LNCAP (cell line): Measurements from ENCODE around the gene KIF3A.

Experiments
- TF ChIP-seq, protein P1 (sequence below): fragments of 450-650 bp; IDR thresholded peaks from 2 replicates; pipeline ENCODE4 v1.5.1; 2017; ENCODE audit warnings: mild to moderate bottlenecking

Gene KIF3A

DNA sequence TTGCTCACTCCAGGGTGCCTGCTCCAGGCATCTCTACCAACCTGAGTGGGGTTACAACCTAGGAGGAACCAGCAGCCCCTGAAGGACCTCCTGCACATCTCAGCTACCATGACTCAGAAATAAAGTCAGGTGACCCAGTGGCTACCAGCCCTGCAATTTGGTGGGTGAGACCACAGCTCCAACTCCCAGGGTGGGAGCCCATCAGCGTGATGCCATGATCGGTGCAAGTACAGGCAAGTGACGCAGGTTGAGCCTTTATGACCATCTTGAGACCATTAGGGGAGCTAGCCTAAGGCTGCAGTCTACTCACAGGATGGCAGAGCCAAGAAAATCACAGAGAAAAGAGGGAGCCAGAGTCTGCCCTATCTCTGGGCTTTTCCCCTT, 31.1 kb upstream of the KIF3A start:
- TF ChIP-seq, protein P1, sequence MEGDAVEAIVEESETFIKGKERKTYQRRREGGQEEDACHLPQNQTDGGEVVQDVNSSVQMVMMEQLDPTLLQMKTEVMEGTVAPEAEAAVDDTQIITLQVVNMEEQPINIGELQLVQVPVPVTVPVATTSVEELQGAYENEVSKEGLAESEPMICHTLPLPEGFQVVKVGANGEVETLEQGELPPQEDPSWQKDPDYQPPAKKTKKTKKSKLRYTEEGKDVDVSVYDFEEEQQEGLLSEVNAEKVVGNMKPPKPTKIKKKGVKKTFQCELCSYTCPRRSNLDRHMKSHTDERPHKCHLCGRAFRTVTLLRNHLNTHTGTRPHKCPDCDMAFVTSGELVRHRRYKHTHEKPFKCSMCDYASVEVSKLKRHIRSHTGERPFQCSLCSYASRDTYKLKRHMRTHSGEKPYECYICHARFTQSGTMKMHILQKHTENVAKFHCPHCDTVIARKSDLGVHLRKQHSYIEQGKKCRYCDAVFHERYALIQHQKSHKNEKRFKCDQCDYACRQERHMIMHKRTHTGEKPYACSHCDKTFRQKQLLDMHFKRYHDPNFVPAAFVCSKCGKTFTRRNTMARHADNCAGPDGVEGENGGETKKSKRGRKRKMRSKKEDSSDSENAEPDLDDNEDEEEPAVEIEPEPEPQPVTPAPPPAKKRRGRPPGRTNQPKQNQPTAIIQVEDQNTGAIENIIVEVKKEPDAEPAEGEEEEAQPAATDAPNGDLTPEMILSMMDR, result no peak

DNA sequence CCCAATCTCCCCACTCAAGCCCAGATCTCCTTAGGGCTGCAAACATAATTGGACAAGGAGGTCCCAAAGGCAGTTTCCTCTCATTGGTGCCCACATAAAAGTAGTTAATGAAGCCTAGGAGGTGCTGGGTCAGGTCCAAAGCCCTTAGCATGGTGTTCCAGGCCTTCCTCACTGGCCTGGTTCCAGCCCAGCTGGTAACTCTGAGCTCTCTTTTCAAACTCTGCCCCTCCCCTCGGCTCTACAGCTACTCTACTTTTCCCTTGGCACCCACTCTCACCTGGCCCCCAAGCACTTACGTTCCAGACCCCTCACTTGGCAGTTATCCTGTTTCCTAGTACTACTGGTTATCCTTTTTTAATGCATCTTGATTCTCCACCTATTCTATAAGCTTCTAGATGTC, 29.8 kb upstream of the KIF3A start:
- TF ChIP-seq, protein P1, result no peak

DNA sequence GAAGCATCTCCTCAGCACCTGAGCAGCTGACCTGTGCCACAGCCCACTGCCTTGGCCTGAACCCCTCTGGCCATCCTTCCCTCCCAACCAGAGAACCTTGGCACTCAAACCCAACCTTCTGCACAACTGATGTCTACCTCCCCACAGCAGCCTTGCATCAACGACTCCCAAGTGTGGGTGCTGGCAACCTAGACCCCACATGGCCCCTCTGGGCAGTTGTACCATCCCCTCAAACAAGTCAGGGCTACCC, 29.4 kb upstream of the KIF3A start:
- TF ChIP-seq, protein P1, result no peak

DNA sequence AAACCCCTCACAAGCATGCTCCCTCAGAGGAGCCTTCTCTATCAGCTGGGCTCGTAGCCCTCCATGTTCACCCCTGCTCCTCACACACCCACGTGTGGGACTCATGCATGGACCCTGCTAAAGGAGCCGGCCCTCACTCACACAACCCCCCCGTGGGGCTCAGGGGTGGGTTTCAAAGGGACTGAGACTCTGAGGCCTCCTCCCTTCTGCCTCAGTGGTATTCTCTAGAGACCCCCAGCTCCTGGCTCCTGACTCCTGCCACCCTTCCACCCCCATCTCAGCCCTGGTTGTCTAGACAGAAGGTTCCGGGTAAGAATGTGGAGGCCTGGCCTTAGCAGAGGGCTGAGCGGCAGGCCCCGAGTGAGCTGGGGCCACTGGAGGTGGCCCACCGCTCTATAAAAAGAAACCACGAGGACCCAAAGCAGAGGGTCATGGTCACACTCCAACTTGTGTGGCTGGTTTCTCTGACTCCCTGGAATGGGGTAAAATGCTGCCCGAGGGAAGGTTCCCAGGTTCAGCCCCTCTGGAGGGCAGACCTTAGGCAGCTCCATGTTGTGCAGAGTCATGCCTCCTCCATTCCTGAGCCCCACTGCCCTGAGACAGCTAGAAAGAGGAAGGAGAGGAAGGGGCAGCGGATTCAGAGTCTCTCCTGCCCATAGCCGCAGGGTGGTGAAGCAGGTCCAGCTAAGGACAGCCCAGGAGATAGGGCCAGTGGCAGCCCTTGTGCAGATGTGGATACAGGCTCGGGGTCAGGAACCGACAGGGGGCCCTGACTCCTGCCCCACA, 28.9 kb upstream of the KIF3A start:
- TF ChIP-seq, protein P1, result no peak

DNA sequence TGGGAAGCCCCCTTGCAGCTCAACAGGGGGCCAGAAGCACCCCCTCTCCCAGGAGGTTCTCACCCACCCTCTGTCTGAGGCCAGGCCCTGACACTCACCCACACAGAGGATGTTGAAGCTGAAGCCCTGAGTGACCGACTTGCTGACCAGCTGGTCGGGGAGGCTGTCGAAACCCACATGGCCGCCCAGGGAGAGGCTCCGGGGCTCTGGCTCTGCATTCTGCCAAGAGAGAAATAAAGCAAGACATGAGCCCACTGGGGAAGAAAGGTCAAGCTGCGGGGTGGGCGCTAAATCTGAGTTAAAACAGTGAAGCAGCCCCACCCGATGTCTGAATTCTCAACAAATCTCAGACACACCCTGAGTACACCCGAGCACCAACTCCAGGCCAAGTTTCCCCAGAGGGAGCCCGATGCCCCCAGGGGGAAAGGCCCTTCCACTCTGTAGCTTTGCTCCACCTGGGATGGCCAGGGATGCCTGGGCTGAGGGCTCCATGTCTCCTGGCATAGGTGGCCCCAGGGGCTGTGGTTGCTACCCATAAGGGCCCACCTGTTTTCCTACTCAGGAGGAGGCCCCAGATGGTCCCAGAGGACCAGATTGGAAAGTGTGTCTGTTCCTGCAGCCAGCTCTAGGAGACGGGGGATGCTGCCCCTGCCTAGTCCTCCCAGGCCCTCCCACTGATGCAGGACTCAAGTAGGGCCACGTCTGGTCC, 28.1 kb upstream of the KIF3A start:
- TF ChIP-seq, protein P1, result no peak

GRCh38 chr5:132764671-132765238, 27.4 kb upstream of the KIF3A start:
- TF ChIP-seq, protein P1, result no peak

DNA sequence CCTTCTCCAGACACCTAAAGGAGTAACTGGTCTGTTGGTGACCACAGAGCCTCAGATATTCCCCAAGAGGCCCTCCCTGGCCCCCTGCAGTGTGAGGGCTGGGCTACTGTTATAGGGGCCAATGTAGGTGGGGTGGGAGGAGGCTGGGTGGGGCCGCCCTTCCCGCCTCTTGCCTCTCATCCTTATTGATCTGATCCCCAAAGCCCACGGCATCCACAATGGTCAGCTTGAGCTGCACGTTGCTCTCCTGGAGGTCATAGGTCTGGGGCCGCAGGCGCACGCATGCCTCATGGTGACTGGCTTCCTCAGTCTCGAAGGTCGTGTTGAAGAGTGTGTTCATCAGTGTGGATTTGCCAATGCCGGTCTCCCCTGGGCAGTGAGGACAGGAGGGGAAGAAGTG, 26.7 kb upstream of the KIF3A start:
- TF ChIP-seq, protein P1, result no peak
